Measurements from ENCODE around the gene HPD. TPM values are rescaled to one million over a fixed set of nuclear protein-coding genes. Genes with fewer than 3 reads are reported as not detected.

The HPD gene
- total and polyA plus RNA-seq, 2 of the 4 experiments (the other 2 are of a cell fraction): 0.15 to 0.18 TPM

DNA sequence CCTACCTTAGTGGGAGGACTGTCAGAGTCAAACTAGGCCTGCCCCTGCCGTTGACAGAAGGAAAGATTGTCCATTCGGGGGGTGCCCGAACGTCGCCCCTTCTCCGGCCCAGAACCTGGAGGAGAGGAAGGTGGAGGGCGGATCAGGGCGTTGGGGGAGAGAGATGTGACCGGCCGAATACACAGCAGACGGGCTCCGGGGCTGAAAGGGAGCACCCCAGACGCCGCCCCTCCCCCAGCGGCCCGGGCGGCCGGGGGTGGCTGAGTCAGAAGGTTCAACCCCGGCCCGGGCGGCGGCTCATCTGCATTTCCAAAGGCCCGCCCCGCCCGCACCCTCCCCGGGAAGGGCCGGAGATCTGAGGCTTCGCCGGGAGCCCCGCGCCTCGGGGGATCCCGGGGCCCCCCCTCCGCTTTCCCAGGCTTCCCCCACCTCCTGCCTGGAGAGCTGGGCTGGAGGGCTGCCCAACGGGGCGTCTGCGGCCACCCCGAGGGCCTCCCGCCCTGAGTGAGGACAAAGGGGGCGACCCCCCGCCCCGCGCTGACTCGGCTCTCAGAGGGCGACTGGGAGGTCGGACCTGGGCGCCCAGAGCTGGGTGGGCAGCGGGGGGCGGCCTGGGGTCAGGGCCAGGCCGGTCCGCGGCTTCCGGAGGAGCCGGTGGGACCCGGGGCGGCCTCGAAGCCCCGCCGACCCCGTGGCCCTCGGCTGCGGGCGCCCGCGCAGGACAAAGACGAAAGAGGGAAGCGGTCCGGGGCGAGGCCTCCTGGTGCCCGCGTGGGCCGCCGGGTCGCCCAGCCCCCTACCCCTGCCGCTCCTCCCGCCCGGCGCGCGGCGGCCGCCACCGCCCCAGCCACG, 58.6 kb downstream of the HPD start:
- Histone ChIP-seq H3K9me1 (ENCODE audit: insufficient read depth, low read length) (peaks cover 4% of the 10 kb centered on the region; the same call in 1 of the 2 replicates), H4K91ac (ENCODE audit: insufficient read depth, low read depth, low read length) (peak overlapping the region; percentile 93), H3K36me3 (ENCODE audit: control insufficient read depth, insufficient read depth, low read length) (peaks cover 9% of the 10 kb centered on the region; the same call in 1 of the 2 replicates), H3K14ac (replicated peaks; ENCODE audit: low read depth, low read length) (peak overlapping the region; percentile 94), H3K27ac (ENCODE audit: insufficient read depth, low read length) (peak overlapping the region; percentile 99), H2BK15ac (ENCODE audit: low read depth, low read length) (peak overlapping the region; percentile 79; the same call in 2 of the 3 replicates), H3K18ac (ENCODE audit: low read depth, low read length) (peak overlapping the region; percentile 89), H3K56ac (ENCODE audit: extremely low read depth, insufficient read depth, low read length) (peak overlapping the region; percentile 82), H3K27me3 (ENCODE audit: control insufficient read depth, insufficient read depth, low read length) (no peaks in the 10 kb centered on the region), H2AFZ (replicated peaks; ENCODE audit: low read length, poor library complexity) (peak overlapping the region; percentile 85), H3K4ac (ENCODE audit: low read depth, low read length) (peak overlapping the region; percentile 95), H3K23ac (ENCODE audit: low read depth, low read length) (peak overlapping the region; percentile 66), H3K4me1 (ENCODE audit: control insufficient read depth, insufficient read depth, low read length) (peaks cover 28% of the 10 kb centered on the region), H3K9me3 (ENCODE audit: control insufficient read depth, insufficient read depth, low read length) (no peaks in the 10 kb centered on the region), H4K5ac (ENCODE audit: low read depth, low read length) (peak overlapping the region; percentile 89), H4K20me1 (ENCODE audit: insufficient read depth, low read length) (peaks cover 11% of the 10 kb centered on the region), H3K4me3 (ENCODE audit: insufficient read depth, low read depth, low read length) (peak overlapping the region; percentile 63), H2BK5ac (ENCODE audit: low read depth, low read length, poor library complexity, severe bottlenecking) (peak overlapping the region; percentile 99), H3K9ac (ENCODE audit: low read depth, low read length) (peak overlapping the region; percentile 93), H2BK20ac (ENCODE audit: low read depth, low read length) (no peak overlapping the region), H2AK9ac (replicated peaks; ENCODE audit: low read depth, low read length, poor library complexity) (peak overlapping the region; percentile 100), H3K79me1 (ENCODE audit: low read depth in 1 of 2, low read length in 2 of 2) (peaks cover 6 to 50% of the 10 kb centered on the region in 2 experiments; a peak in 3 of 4 replicates), H2BK120ac (ENCODE audit: low read depth, low read length) (peak overlapping the region; percentile 84), H4K8ac (ENCODE audit: low read depth in 2 of 2, low read length in 2 of 2) (peak overlapping the region; percentile 74 to 88), H3K4me2 (ENCODE audit: low read depth, low read length) (peak overlapping the region; percentile 95), H2AK5ac (ENCODE audit: low read depth, low read length) (peak overlapping the region; percentile 94)
- TF ChIP-seq, protein P1, sequence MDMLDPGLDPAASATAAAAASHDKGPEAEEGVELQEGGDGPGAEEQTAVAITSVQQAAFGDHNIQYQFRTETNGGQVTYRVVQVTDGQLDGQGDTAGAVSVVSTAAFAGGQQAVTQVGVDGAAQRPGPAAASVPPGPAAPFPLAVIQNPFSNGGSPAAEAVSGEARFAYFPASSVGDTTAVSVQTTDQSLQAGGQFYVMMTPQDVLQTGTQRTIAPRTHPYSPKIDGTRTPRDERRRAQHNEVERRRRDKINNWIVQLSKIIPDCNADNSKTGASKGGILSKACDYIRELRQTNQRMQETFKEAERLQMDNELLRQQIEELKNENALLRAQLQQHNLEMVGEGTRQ (IDR thresholded peaks at IDR 0.05; ENCODE audit: low read depth, low read length): no peak
- TF ChIP-seq MAZ (IDR thresholded peaks at IDR 0.05; ENCODE audit: borderline replicate concordance, low read depth, low read length) (peak; percentile 55; the same call in 1 of the 2 replicates), BHLHE40 (IDR thresholded peaks at IDR 0.05; ENCODE audit: low read depth, low read length) (peak; percentile 52; the same call in 1 of the 2 replicates), RAD21 (IDR thresholded peaks at IDR 0.05; ENCODE audit: low read length) (no peak), RFX5 (IDR thresholded peaks at IDR 0.05; ENCODE audit: low read depth, low read length) (no peak), FOS (IDR thresholded peaks at IDR 0.05; ENCODE audit: low read depth, low read length) (peak; percentile 18; the same call in 1 of the 2 replicates), CHD1 (IDR thresholded peaks at IDR 0.05; ENCODE audit: low read depth, low read length) (0 out of 2 replicates have a peak, but pooled peaks have one; percentile 13), CEBPB (IDR thresholded peaks at IDR 0.05; ENCODE audit: low read depth, low read length) (no peak)
- TF ChIP-seq, protein P2, sequence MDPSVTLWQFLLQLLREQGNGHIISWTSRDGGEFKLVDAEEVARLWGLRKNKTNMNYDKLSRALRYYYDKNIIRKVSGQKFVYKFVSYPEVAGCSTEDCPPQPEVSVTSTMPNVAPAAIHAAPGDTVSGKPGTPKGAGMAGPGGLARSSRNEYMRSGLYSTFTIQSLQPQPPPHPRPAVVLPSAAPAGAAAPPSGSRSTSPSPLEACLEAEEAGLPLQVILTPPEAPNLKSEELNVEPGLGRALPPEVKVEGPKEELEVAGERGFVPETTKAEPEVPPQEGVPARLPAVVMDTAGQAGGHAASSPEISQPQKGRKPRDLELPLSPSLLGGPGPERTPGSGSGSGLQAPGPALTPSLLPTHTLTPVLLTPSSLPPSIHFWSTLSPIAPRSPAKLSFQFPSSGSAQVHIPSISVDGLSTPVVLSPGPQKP (IDR thresholded peaks at IDR 0.05; ENCODE audit: borderline replicate concordance, low read depth, low read length): no peak
- peak; percentile 84 for DNase-seq
- peak; percentile 38 for ATAC-seq (ENCODE audit: low read depth)
- 0% methylated on average over 15 of the region's 84 CpGs; no CpG with 5 or more reads in 1 of the 2 experiments for WGBS, 2 experiments (ENCODE audit: extremely low coverage in 2 of 2, insufficient read length in 1 of 2)
- BruUV-seq (replicated peaks): no TSS peak
- intact Hi-C loops (cut with micrococcal nuclease) (loop anchor here (5.0 to 10.0 kb wide), 2 partner anchors 222 to 245 kb away; partner anchors contain the start of gene BCL7A), dilution Hi-C loops (cut with HindIII; ENCODE audit: low sequenced_read_pairs, unreplicated experiment) (no loop called here), in situ Hi-C loops (cut with MboI; ENCODE audit: low sequenced_read_pairs) (no loop called here)
- ChIA-PET CTCF (no interaction called here), POLR2A (ENCODE audit: unreplicated experiment) (interaction anchor here (0.6 to 3.4 kb wide), 5 partner anchors 11 to 683 kb away, joined by 3 to 20 read pairs (median 7); no protein-coding TSS in a partner anchor)
